ENCODE measurements around the gene FOXG1.

DNA sequence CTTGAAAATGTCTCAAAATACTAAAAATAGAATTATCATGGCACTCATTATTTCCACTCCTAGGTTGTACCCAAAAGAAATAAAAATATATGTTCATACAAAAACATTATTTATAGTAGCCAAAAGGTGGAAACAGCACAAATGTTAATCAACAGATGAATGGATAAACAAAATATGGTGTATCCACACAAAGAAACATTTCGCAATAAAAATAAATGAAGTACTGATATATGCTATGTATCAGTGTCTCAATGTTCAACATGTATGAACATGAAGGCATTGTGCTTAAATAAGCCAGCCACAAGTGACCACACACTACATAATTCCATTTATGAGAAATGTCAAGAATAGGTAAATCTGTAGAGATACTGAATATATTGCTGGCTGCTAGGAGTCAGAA, 40.9 kb downstream of the FOXG1 start:
- TF ChIP-seq, protein P1, sequence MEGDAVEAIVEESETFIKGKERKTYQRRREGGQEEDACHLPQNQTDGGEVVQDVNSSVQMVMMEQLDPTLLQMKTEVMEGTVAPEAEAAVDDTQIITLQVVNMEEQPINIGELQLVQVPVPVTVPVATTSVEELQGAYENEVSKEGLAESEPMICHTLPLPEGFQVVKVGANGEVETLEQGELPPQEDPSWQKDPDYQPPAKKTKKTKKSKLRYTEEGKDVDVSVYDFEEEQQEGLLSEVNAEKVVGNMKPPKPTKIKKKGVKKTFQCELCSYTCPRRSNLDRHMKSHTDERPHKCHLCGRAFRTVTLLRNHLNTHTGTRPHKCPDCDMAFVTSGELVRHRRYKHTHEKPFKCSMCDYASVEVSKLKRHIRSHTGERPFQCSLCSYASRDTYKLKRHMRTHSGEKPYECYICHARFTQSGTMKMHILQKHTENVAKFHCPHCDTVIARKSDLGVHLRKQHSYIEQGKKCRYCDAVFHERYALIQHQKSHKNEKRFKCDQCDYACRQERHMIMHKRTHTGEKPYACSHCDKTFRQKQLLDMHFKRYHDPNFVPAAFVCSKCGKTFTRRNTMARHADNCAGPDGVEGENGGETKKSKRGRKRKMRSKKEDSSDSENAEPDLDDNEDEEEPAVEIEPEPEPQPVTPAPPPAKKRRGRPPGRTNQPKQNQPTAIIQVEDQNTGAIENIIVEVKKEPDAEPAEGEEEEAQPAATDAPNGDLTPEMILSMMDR (IDR thresholded peaks at IDR 0.05; ENCODE audit: insufficient read depth, low read depth, low read length) = no peak
- no peak for TF ChIP-seq EZH2 (IDR thresholded peaks at IDR 0.05; ENCODE audit: insufficient read depth, low read length)

All from astrocyte (in vitro differentiated cells and primary cell).